ENCODE results near the gene FCN1.
"Not testable (repeated sequence)": the region's sequence is repeated elsewhere in the genome, so short reads cannot be mapped to it uniquely, and the experiment has no call there.

FCN1 gene

DNA sequence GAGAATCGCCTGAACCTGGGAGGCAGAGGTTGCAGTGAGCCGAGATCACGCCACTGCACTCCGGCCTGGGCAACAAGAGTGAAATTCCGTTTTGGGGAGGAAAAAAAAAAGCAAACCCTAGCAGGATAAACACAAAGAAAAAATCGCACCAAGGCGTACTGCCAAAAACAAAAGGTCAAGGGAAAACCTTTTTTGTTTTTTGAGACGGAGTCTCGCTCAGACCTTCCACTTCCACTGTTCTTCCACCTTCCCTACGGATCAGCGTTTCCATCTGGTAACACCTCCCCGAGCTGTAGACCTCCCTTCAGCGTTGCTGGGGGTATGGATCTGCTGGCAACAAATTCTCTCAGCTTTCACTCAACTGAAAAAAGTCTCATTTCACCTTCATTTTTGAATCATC, 57.2 kb downstream of the FCN1 start:
- no peak for DNase-seq (ENCODE audit: low read depth)
- no peak overlapping the region for H3K4me3 ChIP-seq (ENCODE audit: low read depth, low read length)
- no peak for TF ChIP-seq MYC (IDR thresholded peaks at IDR 0.05; ENCODE audit: low read depth, low read length)
- TF ChIP-seq POLR2A (IDR thresholded peaks at IDR 0.05; ENCODE audit: extremely low read depth, insufficient read length), result no peak
- TF ChIP-seq, protein P1, sequence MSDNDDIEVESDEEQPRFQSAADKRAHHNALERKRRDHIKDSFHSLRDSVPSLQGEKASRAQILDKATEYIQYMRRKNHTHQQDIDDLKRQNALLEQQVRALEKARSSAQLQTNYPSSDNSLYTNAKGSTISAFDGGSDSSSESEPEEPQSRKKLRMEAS (IDR thresholded peaks at IDR 0.05; ENCODE audit: low read depth, low read length), result no peak
- TF ChIP-seq, protein P2, sequence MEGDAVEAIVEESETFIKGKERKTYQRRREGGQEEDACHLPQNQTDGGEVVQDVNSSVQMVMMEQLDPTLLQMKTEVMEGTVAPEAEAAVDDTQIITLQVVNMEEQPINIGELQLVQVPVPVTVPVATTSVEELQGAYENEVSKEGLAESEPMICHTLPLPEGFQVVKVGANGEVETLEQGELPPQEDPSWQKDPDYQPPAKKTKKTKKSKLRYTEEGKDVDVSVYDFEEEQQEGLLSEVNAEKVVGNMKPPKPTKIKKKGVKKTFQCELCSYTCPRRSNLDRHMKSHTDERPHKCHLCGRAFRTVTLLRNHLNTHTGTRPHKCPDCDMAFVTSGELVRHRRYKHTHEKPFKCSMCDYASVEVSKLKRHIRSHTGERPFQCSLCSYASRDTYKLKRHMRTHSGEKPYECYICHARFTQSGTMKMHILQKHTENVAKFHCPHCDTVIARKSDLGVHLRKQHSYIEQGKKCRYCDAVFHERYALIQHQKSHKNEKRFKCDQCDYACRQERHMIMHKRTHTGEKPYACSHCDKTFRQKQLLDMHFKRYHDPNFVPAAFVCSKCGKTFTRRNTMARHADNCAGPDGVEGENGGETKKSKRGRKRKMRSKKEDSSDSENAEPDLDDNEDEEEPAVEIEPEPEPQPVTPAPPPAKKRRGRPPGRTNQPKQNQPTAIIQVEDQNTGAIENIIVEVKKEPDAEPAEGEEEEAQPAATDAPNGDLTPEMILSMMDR (IDR thresholded peaks at IDR 0.05; ENCODE audit: low read depth, low read length), result no peak

DNA sequence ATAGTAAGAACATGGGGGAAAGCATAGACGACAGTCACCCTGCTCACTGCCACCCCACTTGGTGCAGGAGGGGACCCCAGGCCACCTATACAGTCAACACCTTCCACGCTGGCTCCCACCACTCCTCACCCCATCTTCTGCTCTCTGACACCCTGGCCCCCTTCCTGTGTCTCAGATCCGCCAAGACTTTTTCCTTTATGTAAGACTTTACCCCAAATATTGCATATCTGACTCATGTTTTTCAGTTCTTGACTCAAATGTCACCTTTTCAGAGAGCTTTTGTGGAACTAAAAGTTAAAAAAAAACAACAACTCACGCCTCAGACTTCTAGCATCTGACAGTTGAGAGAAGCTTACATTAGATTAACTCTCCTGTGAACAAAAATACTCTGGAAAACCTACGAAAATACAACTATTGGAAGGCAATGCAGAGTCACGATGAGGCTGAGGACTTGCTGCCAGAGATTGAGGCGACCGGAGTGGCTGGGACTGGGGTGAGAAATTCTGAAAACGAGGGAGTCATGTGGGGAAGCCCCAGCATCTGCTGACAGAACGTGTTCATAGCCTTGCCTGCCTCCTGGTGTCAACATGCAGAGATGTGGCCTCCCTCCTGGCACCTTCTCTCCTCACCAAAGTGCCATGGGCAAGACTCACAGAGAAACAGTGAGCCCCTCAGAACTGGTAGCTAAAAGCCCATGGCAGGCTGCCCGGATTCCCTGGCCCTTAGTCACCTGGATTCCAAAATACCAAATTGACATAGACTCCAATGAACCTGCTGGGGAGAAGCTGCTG, 59.5 kb downstream of the FCN1 start:
- H3K4me3 ChIP-seq (ENCODE audit: low read depth, low read length), result no peak overlapping the region
- DNase-seq (ENCODE audit: low read depth), result no peak
- TF ChIP-seq, protein P2 (IDR thresholded peaks at IDR 0.05; ENCODE audit: low read depth, low read length), result no peak
- TF ChIP-seq MYC (IDR thresholded peaks at IDR 0.05; ENCODE audit: low read depth, low read length), result no peak
- TF ChIP-seq, protein P1 (IDR thresholded peaks at IDR 0.05; ENCODE audit: low read depth, low read length), result no peak
- TF ChIP-seq POLR2A (IDR thresholded peaks at IDR 0.05; ENCODE audit: extremely low read depth, insufficient read length), result no peak

DNA sequence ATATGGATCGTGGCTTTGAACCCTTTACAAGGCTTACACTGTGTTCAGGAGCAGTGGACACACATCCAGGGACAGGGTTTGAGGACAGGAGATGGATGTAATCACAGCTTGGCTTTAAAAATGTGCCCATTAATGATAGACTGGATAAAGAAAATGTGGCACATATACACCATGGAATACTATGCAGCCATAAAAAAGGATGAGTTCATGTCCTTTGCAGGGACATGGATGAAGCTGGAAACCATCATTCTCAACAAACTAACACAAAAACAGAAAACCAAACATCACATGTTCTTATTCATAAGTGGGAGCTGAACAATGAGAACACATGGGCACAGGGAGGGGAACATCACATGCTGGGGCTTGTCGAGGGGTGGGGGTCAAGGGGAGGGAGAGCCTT, 60.3 kb downstream of the FCN1 start:
- H3K4me3 ChIP-seq (ENCODE audit: low read depth, low read length); DNase-seq (ENCODE audit: low read depth): not testable (repeated sequence)

DNA sequence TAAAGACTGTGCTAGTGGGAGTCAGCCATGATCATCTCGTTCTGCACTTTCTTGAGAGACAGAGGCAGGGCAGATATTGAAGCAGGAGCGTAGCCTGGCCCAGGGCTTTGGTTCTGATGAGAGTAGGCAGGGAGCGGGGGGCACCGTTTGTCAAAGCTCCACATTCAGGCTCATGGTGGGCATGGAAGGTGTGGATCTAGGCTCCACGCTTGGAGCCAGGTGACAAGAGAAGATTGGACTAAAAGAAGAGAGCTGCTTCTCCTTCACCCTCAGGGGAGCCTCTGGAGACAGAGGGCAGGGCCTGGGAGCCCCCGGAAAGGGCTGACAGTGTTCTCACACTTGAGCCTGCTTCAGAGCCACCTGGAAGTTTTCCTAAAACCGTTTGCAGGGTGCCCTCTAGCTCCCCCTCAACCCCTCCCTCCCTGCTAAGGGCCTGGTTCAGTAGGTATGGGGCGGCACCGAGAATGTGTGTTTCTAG, 61.8 kb downstream of the FCN1 start:
- TF ChIP-seq MYC (IDR thresholded peaks at IDR 0.05; ENCODE audit: low read depth, low read length) (no peak), POLR2A (IDR thresholded peaks at IDR 0.05; ENCODE audit: extremely low read depth, insufficient read length) (no peak)
- TF ChIP-seq, protein P2 (IDR thresholded peaks at IDR 0.05; ENCODE audit: low read depth, low read length), result no peak
- TF ChIP-seq, protein P1 (IDR thresholded peaks at IDR 0.05; ENCODE audit: low read depth, low read length), result no peak
- H3K4me3 ChIP-seq (ENCODE audit: low read depth, low read length), result no peak overlapping the region
- no peak for DNase-seq (ENCODE audit: low read depth)

Data from NB4 (cell line).